ENCODE data around the gene TSC1.
"Not testable (repeated sequence)": the region's sequence is repeated elsewhere in the genome, so short reads cannot be mapped to it uniquely, and the experiment has no call there.

Gene TSC1

DNA sequence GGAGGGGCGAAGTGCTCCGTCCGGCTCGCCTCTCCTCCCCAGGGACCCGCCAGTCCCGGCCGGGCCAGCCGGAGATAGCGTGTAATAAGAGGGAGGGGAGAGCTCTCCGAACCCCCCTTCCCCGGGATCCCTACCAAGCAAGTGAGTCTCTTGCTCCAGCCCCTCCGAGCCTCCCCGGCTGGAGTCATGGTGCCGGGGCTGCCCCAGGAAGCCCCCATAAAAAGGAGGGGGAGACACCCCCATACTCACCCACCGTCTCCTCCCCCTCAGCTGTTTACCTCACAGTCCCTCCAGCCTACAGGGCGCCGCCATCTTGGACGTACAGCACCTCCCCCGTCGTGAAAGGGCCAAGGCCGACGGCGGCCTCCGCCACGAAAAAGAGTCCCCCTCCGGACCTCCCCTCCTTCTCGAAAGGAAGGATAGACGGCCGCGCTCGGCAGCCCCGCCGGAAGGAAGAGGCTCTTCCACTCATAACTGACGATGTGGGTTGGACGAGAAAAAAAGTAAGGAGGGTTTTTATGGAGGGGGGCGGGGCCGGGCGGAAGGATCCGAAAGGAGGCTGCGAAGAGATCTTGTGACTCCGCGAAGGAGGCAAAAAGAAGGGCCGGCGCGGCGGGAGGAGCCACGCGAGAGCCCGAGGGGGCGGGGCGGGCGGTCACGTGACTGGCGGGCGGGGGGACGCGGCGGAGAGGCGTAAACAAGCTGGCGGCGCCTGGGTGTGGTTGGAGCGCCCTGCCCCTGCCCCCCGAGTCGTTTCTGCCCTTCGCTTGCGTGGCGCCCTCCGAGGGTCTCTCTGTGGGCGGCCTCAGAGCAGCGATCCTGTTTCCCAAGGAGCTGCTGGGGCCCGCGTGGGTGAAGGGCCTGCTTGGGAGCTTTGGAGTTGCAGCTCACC lies at the start of gene TSC1:
Gene TSC1, minus strand, starts transcription at position 323 of the 892 bp plus-strand sequence. CDS start 15,744 bp downstream, outside the sequence.
- Mint-ChIP-seq H3K4me3 (peak within 1 kb of the TSS; percentile 92), H3K9me3 (no peaks in the 10 kb centered on the region), H3K4me1 (ENCODE audit: low read depth) (peaks cover 17% of the 10 kb centered on the region), H3K27me3 (no peaks in the 10 kb centered on the region), H3K27ac (peak within 1 kb of the TSS; percentile 99), H3K36me3 (ENCODE audit: low read depth) (peaks cover 8% of the 10 kb centered on the region)
- intact Hi-C loops (cut with micrococcal nuclease) = no loop called here

DNA sequence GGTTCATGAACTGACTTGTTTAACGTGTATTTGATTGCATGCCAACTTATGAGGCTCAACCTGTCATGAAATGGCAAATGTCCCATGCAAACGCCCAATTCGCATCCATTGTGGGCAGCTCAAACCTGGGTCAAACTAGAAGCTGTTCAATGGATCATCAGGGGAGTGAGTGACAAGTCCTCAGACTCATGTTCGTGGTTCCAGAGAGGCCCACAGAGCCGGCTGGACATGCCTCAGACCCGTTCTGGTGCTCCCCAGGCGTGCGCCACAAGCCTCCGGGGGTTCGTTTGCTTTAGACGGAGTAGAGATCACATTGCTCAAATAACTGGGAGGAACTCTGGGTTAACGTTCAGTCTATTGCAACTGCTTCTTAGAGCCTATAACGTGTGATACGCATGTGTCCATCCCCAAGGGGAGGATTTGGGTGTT lies 49.1 kb upstream of the TSC1 start:
- no peaks in the 10 kb centered on the region for H3K36me3 Mint-ChIP-seq (ENCODE audit: low read depth)
- H3K27me3 Mint-ChIP-seq = peaks cover 49% of the 10 kb centered on the region
- peaks cover 41% of the 10 kb centered on the region for H3K4me1 Mint-ChIP-seq (ENCODE audit: low read depth)
- intact Hi-C loops (cut with micrococcal nuclease) = no loop called here
- H3K9me3 Mint-ChIP-seq = no peaks in the 10 kb centered on the region
- H3K27ac Mint-ChIP-seq = no peak overlapping the region
- no peak overlapping the region for H3K4me3 Mint-ChIP-seq

DNA sequence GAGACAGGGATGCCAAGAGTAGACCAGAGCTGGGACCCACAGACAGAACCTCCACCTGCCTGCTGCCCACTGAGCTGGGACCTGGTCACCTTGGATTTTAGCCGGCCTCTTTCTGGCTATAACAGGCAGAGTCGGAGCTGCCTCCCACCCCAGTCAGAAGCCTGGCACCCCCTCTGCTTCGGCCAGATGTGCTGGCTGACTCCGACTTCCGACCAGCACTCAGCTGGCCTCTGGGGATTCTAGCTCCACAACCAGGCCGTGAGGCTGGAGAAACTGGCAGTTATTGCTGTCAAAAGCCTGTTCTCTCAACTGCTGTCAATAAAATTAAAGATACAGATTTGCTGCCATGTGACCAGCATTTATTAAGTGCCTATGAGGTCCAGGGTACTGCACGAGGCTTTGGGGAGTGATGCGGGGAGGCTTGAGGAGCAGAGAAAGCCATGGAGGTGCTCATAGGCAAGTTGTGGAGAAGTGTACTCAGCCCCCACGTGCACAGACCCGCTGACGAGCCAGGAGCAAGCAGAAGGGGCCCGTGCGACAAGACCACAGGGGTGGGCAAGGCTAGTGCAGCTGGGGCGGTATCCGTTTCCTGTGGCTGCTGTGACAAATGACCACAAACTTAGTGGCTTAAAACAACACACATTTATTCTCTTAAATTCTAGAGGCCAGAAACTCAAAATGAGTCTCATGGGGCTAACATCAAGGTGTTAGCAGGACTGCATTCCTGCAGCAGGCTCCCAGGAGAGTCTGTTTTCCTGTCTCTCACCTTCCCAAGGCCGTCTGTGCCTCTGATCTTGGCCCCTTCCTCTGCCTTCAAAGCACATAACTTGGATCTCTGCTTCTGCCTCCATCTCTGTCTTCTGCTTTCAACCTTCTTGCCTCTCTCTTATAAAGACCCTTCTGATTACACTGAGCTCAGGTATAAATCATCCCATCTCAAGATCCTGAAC lies 47.2 kb upstream of the TSC1 start:
- Mint-ChIP-seq H3K4me1 (ENCODE audit: low read depth) (peaks cover 41% of the 10 kb centered on the region), H3K4me3 (no peak overlapping the region), H3K27ac (peak overlapping the region; percentile 11), H3K27me3 (peaks cover 64% of the 10 kb centered on the region), H3K36me3 (ENCODE audit: low read depth) (no peaks in the 10 kb centered on the region), H3K9me3 (no peaks in the 10 kb centered on the region)
- intact Hi-C loops (cut with micrococcal nuclease) = no loop called here

DNA sequence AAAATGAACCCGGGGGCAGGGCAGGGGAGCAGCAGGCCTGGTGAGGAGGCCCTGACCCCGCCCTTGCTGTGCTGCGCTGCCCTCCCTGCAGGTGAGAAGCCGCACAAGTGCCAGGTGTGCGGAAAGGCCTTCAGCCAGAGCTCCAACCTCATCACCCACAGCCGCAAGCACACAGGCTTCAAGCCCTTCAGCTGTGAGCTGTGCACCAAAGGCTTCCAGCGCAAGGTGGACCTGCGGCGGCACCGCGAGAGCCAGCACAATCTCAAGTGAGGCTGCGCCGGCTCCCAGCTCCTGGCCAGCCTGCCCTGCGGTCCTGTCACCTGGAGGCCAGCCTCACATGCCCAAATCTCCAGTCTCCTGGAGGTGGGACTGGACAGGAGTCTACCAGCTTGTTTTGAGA lies 46.4 kb upstream of the TSC1 start:
- Mint-ChIP-seq H3K4me3 (no peak overlapping the region), H3K9me3 (no peaks in the 10 kb centered on the region), H3K27ac (no peak overlapping the region), H3K4me1 (ENCODE audit: low read depth) (peaks cover 33% of the 10 kb centered on the region), H3K36me3 (ENCODE audit: low read depth) (no peaks in the 10 kb centered on the region), H3K27me3 (peaks cover 70% of the 10 kb centered on the region)
- intact Hi-C loops (cut with micrococcal nuclease) = no loop called here

DNA sequence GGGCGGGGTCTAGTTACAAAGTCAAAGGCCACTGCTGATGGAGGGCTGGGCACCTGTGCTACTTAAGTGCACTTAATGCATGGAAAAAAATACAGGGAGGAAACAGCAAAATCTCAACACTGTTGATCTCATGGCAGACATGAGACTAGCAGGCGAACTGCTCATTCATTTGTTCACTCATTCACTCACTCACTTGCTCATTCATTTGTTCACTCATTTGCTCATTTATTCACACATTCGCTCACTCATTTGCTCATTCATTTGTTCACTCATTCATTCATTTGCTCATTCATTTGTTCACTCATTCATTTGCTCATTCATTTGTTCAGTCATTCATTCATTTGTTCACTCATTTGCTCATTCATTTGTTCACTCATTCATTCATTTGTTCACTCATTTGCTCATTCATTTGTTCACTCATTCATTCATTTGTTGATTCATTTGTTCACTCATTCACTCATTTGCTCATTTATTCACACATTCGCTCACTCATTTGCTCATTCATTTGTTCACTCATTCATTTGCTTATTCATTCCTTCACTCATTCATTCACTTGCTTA lies 45.7 kb upstream of the TSC1 start:
- H3K27ac Mint-ChIP-seq; intact Hi-C loops (cut with micrococcal nuclease); H3K36me3 Mint-ChIP-seq (ENCODE audit: low read depth); H3K9me3 Mint-ChIP-seq; H3K4me3 Mint-ChIP-seq: not testable (repeated sequence)
- Mint-ChIP-seq H3K27me3 (peaks cover 75% of the 10 kb centered on the region), H3K4me1 (ENCODE audit: low read depth) (peaks cover 26% of the 10 kb centered on the region)

DNA sequence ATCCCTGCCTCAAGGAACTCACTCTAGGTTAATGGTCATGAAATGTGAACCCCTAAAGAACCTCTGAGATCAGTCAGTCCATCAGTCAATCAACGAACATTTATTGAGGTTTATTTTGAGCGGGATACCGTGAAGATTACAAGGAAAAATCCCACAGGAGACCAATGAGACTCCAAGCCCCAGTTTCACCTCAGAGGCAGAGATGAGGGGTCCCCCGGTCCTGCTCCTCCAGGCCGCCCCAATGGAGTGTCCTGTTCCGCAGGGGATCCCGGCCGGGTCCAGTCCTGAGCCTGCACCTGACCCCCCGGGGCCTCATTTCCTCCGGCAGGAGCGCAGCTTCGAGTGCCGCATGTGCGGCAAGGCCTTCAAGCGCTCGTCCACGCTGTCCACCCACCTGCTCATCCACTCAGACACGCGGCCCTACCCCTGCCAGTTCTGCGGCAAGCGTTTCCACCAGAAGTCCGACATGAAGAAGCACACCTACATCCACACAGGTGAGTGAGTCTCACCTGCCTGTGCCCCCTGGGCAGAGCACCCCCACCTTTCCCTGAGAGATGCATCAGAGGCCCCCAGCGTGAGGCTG lies 45.1 kb upstream of the TSC1 start:
- no peaks in the 10 kb centered on the region for H3K36me3 Mint-ChIP-seq (ENCODE audit: low read depth)

DNA sequence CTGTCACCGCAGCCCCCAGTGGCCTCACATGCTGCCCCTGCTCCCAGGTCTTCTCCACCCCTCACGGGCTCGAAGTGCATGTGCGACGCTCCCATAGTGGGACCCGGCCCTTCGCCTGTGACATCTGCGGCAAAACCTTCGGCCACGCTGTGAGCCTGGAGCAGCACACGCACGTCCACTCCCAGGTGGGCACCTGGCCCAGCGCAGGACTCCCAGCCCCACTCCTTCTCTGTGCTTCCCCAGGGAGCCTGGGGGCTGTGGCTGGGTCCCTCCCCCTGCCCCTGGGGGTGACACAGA lies 44.5 kb upstream of the TSC1 start:
- H3K9me3 Mint-ChIP-seq = no peaks in the 10 kb centered on the region
- no peak overlapping the region for H3K4me3 Mint-ChIP-seq
- peaks cover 78% of the 10 kb centered on the region for H3K27me3 Mint-ChIP-seq
- peaks cover 15% of the 10 kb centered on the region for H3K4me1 Mint-ChIP-seq (ENCODE audit: low read depth)
- intact Hi-C loops (cut with micrococcal nuclease) = no loop called here
- H3K27ac Mint-ChIP-seq = no peak overlapping the region
- H3K36me3 Mint-ChIP-seq (ENCODE audit: low read depth) = no peaks in the 10 kb centered on the region

More for the DNA sequence above, 45.1 kb upstream of the TSC1 start:
- Mint-ChIP-seq H3K4me1 (ENCODE audit: low read depth) (peaks cover 21% of the 10 kb centered on the region), H3K27me3 (peaks cover 77% of the 10 kb centered on the region), H3K4me3 (no peak overlapping the region), H3K9me3 (no peaks in the 10 kb centered on the region), H3K27ac (no peak overlapping the region)
- intact Hi-C loops (cut with micrococcal nuclease) = no loop called here

DNA sequence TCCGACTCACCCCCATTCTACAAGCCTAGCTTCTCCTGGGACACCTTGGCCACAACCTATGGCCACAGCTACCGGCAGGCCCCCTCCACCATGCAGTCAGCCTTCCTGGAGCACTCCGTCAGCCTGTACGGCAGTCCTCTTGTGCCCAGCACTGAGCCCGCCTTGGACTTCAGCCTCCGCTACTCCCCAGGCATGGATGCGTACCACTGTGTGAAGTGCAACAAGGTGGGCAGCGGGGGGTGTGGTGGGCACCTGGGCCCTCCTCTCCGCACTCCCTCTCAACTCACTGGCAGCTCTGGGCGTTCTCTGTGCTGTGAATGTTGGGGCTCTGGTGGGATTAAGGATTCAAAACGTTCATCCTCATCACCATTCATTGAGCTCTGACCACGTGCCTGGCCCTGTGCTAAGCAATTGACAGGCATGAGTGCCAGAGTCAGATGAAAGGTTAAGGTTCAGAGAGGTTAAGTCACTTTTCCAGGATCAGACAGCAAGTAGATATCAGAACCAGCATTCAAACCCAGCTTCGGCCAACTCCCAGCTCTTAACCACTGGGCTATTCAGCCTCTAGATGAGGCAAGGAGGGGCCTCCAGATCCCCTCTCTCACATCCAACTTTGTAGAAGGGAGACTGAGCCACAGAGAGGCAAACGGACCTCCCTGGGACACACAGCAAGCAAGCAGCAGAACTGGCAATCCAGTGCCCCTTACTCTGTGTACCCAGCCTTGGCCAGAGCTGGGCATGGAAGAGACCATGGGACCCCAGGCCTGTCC lies 44.0 kb upstream of the TSC1 start:
- H3K27ac Mint-ChIP-seq = no peak overlapping the region
- peaks cover 10% of the 10 kb centered on the region for H3K4me1 Mint-ChIP-seq (ENCODE audit: low read depth)
- no peak overlapping the region for H3K4me3 Mint-ChIP-seq
- intact Hi-C loops (cut with micrococcal nuclease) = no loop called here
- no peaks in the 10 kb centered on the region for H3K36me3 Mint-ChIP-seq (ENCODE audit: low read depth)
- peaks cover 83% of the 10 kb centered on the region for H3K27me3 Mint-ChIP-seq
- no peaks in the 10 kb centered on the region for H3K9me3 Mint-ChIP-seq

DNA sequence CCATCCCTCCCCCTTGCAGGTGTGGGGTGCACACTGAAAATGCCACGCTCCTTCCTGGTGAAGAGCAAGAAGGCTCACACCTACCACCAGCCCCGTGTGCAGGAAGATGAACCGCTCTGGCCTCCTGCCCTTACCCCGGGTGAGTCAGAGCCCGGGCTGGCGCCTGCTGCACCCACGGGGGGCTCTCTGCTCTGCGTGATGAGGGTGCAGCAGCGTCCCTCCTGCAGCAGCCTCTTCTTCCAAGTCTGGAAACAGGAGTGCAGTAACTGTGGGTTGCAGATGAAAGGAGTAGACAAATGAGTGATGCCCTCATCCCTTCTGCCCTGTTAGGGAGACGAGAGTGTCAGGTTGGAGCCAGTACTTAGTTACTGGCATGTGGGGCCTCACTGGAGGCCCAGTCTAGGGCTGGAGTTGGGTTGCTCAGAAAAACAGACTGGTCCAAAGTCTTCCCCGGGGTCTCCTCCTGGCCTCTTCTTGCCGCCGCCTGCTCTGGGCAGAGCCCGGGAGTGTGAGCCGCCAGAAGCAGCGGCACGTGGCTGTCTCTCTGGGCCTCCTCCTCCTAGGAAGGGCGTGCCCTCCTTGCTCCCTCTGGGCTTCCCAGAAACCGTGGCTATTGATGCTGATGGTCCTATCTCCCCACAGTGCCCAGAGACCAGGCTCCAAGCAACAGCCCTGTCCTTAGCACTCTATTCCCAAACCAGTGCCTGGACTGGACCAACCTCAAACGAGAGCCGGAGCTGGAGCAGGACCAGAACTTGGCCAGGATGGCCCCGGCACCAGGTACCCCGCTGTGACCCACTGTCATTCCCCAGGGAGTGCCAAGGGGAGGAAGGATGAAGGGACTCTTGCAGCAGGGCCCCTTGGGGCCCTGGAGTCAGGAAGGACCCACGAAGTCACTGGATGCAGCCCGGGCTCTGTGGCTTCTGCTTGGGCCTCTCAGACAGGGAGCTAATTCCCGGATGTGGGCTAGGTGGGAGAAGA lies 42.5 kb upstream of the TSC1 start:
- intact Hi-C loops (cut with micrococcal nuclease) = no loop called here
- H3K36me3 Mint-ChIP-seq (ENCODE audit: low read depth) = no peaks in the 10 kb centered on the region
- H3K27ac Mint-ChIP-seq = no peak overlapping the region
- H3K4me1 Mint-ChIP-seq (ENCODE audit: low read depth) = peaks cover 16% of the 10 kb centered on the region
- H3K9me3 Mint-ChIP-seq = no peaks in the 10 kb centered on the region
- peaks cover 82% of the 10 kb centered on the region for H3K27me3 Mint-ChIP-seq
- no peak overlapping the region for H3K4me3 Mint-ChIP-seq

DNA sequence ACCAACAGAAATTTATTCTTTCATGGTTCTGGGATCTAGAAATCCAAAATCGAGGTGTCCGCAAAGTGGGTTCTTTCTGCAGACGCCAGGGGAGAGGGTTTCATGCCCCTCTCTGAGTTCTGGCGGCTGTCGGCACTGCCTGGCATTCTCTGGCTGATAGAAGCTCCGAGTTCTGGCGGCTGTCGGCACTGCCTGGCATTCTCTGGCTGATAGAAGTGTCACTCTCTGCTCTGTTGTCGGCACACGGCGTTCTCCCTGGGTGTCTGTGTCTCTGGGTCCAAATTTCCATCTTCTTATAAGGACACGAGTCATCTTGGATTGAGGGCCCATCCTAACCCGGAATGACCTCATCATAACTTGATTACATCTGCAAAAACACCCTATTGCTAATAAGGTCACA lies 41.7 kb upstream of the TSC1 start:
- intact Hi-C loops (cut with micrococcal nuclease) = no loop called here
- Mint-ChIP-seq H3K4me3 (no peak overlapping the region), H3K9me3 (no peaks in the 10 kb centered on the region), H3K27me3 (peaks cover 82% of the 10 kb centered on the region), H3K27ac (no peak overlapping the region), H3K4me1 (ENCODE audit: low read depth) (peaks cover 14% of the 10 kb centered on the region), H3K36me3 (ENCODE audit: low read depth) (no peaks in the 10 kb centered on the region)

DNA sequence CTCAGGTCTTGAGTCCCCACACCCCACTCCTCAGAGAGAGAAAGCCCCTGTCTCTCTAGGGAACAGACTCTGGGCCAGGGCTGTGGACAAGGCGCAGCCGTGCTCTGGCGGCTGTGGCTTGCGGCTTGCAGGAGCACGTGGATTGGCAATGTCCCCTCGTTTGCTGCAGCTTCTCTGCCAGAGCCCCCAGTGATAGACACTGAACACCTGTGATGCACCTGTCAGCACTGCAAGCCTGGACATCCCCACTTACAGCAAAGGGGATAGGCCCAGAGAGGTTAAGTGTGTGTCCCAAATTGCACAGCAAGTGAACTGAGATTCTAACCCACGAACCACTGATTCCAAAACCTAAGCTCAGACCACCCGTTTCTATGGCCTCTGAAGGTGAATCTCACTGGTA lies 41.1 kb upstream of the TSC1 start:
- H3K27me3 Mint-ChIP-seq = peaks cover 82% of the 10 kb centered on the region
- H3K36me3 Mint-ChIP-seq (ENCODE audit: low read depth) = no peaks in the 10 kb centered on the region
- H3K4me3 Mint-ChIP-seq = no peak overlapping the region
- intact Hi-C loops (cut with micrococcal nuclease) = no loop called here
- no peak overlapping the region for H3K27ac Mint-ChIP-seq
- peaks cover 14% of the 10 kb centered on the region for H3K4me1 Mint-ChIP-seq (ENCODE audit: low read depth)
- H3K9me3 Mint-ChIP-seq = no peaks in the 10 kb centered on the region

DNA sequence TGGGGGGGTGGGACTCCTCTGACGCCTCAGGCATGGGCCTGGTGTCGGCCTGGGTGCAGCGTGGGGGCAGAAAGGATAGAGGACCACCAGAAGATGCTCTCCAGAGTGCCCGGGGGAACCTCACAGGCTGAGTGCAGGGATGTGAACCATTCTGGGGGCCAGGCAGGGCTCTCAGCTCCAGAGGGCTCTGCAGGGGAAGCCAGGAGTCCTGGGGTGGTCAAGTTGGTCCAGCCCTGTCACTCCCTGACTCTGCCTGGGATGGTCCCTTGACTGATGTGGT lies 40.6 kb upstream of the TSC1 start:
- intact Hi-C loops (cut with micrococcal nuclease) = no loop called here
- Mint-ChIP-seq H3K27me3 (peaks cover 81% of the 10 kb centered on the region), H3K36me3 (ENCODE audit: low read depth) (no peaks in the 10 kb centered on the region), H3K9me3 (no peaks in the 10 kb centered on the region), H3K27ac (no peak overlapping the region), H3K4me1 (ENCODE audit: low read depth) (peaks cover 14% of the 10 kb centered on the region), H3K4me3 (no peak overlapping the region)
